GM18519 (cell line): ENCODE measurements around the gene MYD88.

Experiments used
- ATAC-seq: cut with Tn5 transposase; IDR thresholded peaks from one replicate; pipeline ENCODE4 v1.9.1; 2021; ENCODE audit warnings: mild to moderate bottlenecking, moderate library complexity; ENCODE audit not compliant: unreplicated experiment, low FRiP score

The MYD88 gene

GRCh38 chr3:38138349-38139190, at the start of gene MYD88:
MYD88 (plus strand) TSS chr3:38138661; CDS start chr3:38138701, 40 bp downstream.
- no peak for ATAC-seq

- ATAC-seq: no peak
These were observed 49.3 kb upstream of the MYD88 start for GRCh38 chr3:38089163-38089562.

- no peak for ATAC-seq
These were observed 48.0 kb upstream of the MYD88 start for GRCh38 chr3:38090453-38090852.

GRCh38 chr3:38094999-38095398, 43.5 kb upstream of the MYD88 start:
- no peak for ATAC-seq

- ATAC-seq: no peak
These were observed 42.6 kb upstream of the MYD88 start for GRCh38 chr3:38095669-38096483.

- ATAC-seq: no peak
These were observed 40.8 kb upstream of the MYD88 start for GRCh38 chr3:38097446-38098375.

- ATAC-seq: no peak
These were observed 40.1 kb upstream of the MYD88 start for GRCh38 chr3:38098376-38098723.

- no peak for ATAC-seq
These were observed 38.9 kb upstream of the MYD88 start for GRCh38 chr3:38099518-38099917.

GRCh38 chr3:38100498-38100897, 38.0 kb upstream of the MYD88 start:
- no peak for ATAC-seq

GRCh38 chr3:38101811-38102443, 36.5 kb upstream of the MYD88 start:
- ATAC-seq: no peak

- no peak for ATAC-seq
These were observed 36.0 kb upstream of the MYD88 start for GRCh38 chr3:38102444-38102814.

- ATAC-seq: no peak
These were observed 32.9 kb upstream of the MYD88 start for GRCh38 chr3:38105525-38105924.

GRCh38 chr3:38107911-38108648, 30.4 kb upstream of the MYD88 start:
- ATAC-seq: no peak

GRCh38 chr3:38108649-38109579, 29.5 kb upstream of the MYD88 start:
- ATAC-seq: no peak

- ATAC-seq: no peak
These were observed 28.7 kb upstream of the MYD88 start for GRCh38 chr3:38109580-38110313.

GRCh38 chr3:38110314-38111050, 28.0 kb upstream of the MYD88 start:
- ATAC-seq: no peak

GRCh38 chr3:38111201-38111600, 27.3 kb upstream of the MYD88 start:
- ATAC-seq: no peak
